ENCODE data around the gene DLG2.
A peak's percentile ranks its signal among the peaks of the same experiment; 100 is the strongest.
"Not testable (repeated sequence)": the region's sequence is repeated elsewhere in the genome, so short reads cannot be mapped to it uniquely, and the experiment has no call there.

Gene DLG2

GRCh38 chr11:83456566-83456965 is 2170.6 kb downstream of the DLG2 start:
- DNase-seq = no peak

GRCh38 chr11:83456075-83456474 is 2171.1 kb downstream of the DLG2 start:
- no peak for DNase-seq

GRCh38 chr11:83455356-83455755 is 2171.8 kb downstream of the DLG2 start:
- DNase-seq = no peak

GRCh38 chr11:83454674-83455073 is 2172.5 kb downstream of the DLG2 start:
- DNase-seq = no peak

GRCh38 chr11:83449338-83449913 is 2177.7 kb downstream of the DLG2 start:
- no peak for DNase-seq

- DNase-seq = no peak
Measured at GRCh38 chr11:83448686-83449085, 2178.5 kb downstream of the DLG2 start.

GRCh38 chr11:83443880-83444279 is 2183.3 kb downstream of the DLG2 start:
- DNase-seq = not testable (repeated sequence)

- DNase-seq = no peak
Measured at GRCh38 chr11:83441601-83442000, 2185.5 kb downstream of the DLG2 start.

GRCh38 chr11:83441171-83441570 is 2186.0 kb downstream of the DLG2 start:
- DNase-seq = no peak

GRCh38 chr11:83438438-83438837 is 2188.7 kb downstream of the DLG2 start:
- peak; percentile 8 for DNase-seq

GRCh38 chr11:83437939-83438338 is 2189.2 kb downstream of the DLG2 start:
- no peak for DNase-seq

- DNase-seq = no peak
Measured at GRCh38 chr11:83436855-83437254, 2190.3 kb downstream of the DLG2 start.

GRCh38 chr11:83434812-83435211 is 2192.3 kb downstream of the DLG2 start:
- not testable (repeated sequence) for DNase-seq

GRCh38 chr11:83427943-83428342 is 2199.2 kb downstream of the DLG2 start:
- no peak for DNase-seq

- no peak for DNase-seq
Measured at GRCh38 chr11:83427501-83427900, 2199.6 kb downstream of the DLG2 start.

GRCh38 chr11:83425137-83425466 is 2202.0 kb downstream of the DLG2 start:
- DNase-seq = no peak

- no peak for DNase-seq
Measured at GRCh38 chr11:83424376-83425136, 2202.6 kb downstream of the DLG2 start.

GRCh38 chr11:83422641-83423040 is 2204.5 kb downstream of the DLG2 start:
- DNase-seq = not testable (repeated sequence)

GRCh38 chr11:83410605-83411565 is 2216.3 kb downstream of the DLG2 start:
- no peak for DNase-seq

GRCh38 chr11:83409891-83410290 is 2217.3 kb downstream of the DLG2 start:
- no peak for DNase-seq

- no peak for DNase-seq
Measured at GRCh38 chr11:83409476-83409875, 2217.7 kb downstream of the DLG2 start.

GRCh38 chr11:83408946-83409345 is 2218.2 kb downstream of the DLG2 start:
- DNase-seq = no peak

All from hematopoietic multipotent progenitor cell treated with erythropoietin and hydrocortisone succinate and interleukin-3 and kit ligand, for 6 days (in vitro differentiated cells).